Stimulated activated CD4-positive, alpha-beta T cell treated with anti-CD3 and anti-CD28 coated beads, Interleukin-2, amount 100 ng/mL, for 48 hours (primary cell): Measurements from ENCODE around the gene HSD17B2.
"Not testable (repeated sequence)": the region's sequence is repeated elsewhere in the genome, so short reads cannot be mapped to it uniquely, and the experiment has no call there.

Experiments used
- DNase-seq, 2 donors: peaks; one replicate each; pipeline ENCODE4 v3.0.0-alpha.2; 2020

HSD17B2 gene

GRCh38 chr16:82083710-82084353 lies 48.8 kb downstream of the HSD17B2 start:
- DNase-seq, result no peak

- DNase-seq, result no peak
Observed at GRCh38 chr16:82085011-82085779, 50.1 kb downstream of the HSD17B2 start.

GRCh38 chr16:82088483-82088882 lies 53.4 kb downstream of the HSD17B2 start:
- DNase-seq, result no peak

- no peak for DNase-seq
Observed at GRCh38 chr16:82091241-82091640, 56.2 kb downstream of the HSD17B2 start.

GRCh38 chr16:82092711-82093110 lies 57.7 kb downstream of the HSD17B2 start:
- DNase-seq, result no peak

- DNase-seq, result no peak
Observed at GRCh38 chr16:82093666-82094300, 58.7 kb downstream of the HSD17B2 start.

GRCh38 chr16:82094942-82095540 lies 60.0 kb downstream of the HSD17B2 start:
- DNase-seq, result no peak

GRCh38 chr16:82096641-82097040 lies 61.6 kb downstream of the HSD17B2 start:
- no peak for DNase-seq

- DNase-seq, result no peak
Observed at GRCh38 chr16:82105107-82105506, 70.1 kb downstream of the HSD17B2 start.

- no peak for DNase-seq
Observed at GRCh38 chr16:82108100-82108499, 73.0 kb downstream of the HSD17B2 start.

- no peak for DNase-seq
Observed at GRCh38 chr16:82108774-82109173, 73.7 kb downstream of the HSD17B2 start.

GRCh38 chr16:82109266-82109665 lies 74.2 kb downstream of the HSD17B2 start:
- DNase-seq, result not testable (repeated sequence)

- no peak for DNase-seq
Observed at GRCh38 chr16:82111944-82112343, 76.9 kb downstream of the HSD17B2 start.

GRCh38 chr16:82113741-82114140 lies 78.7 kb downstream of the HSD17B2 start:
- no peak for DNase-seq

- no peak for DNase-seq
Observed at GRCh38 chr16:82116535-82116934, 81.5 kb downstream of the HSD17B2 start.

- DNase-seq, result no peak
Observed at GRCh38 chr16:82118749-82119148, 83.7 kb downstream of the HSD17B2 start.

GRCh38 chr16:82119405-82119804 lies 84.4 kb downstream of the HSD17B2 start:
- no peak for DNase-seq

- no peak for DNase-seq
Observed at GRCh38 chr16:82124651-82125050, 89.6 kb downstream of the HSD17B2 start.

GRCh38 chr16:82129881-82130280 lies 94.8 kb downstream of the HSD17B2 start:
- DNase-seq, result no peak

- DNase-seq, result no peak
Observed at GRCh38 chr16:82133798-82134197, 98.7 kb downstream of the HSD17B2 start.

GRCh38 chr16:82134846-82135245 lies 99.8 kb downstream of the HSD17B2 start:
- DNase-seq, result no peak

- DNase-seq, result no peak
Observed at GRCh38 chr16:82135844-82136243, 100.8 kb downstream of the HSD17B2 start.

GRCh38 chr16:82136956-82137821 lies 102.1 kb downstream of the HSD17B2 start:
- DNase-seq, result no peak
